ENCODE data around the gene ZKSCAN1. TPM values are rescaled to one million over a fixed set of nuclear protein-coding genes. Genes with fewer than 3 reads are reported as not detected.

The ZKSCAN1 gene
- total RNA-seq, 1 experiment from 2014 or later = 61.2 TPM

DNA sequence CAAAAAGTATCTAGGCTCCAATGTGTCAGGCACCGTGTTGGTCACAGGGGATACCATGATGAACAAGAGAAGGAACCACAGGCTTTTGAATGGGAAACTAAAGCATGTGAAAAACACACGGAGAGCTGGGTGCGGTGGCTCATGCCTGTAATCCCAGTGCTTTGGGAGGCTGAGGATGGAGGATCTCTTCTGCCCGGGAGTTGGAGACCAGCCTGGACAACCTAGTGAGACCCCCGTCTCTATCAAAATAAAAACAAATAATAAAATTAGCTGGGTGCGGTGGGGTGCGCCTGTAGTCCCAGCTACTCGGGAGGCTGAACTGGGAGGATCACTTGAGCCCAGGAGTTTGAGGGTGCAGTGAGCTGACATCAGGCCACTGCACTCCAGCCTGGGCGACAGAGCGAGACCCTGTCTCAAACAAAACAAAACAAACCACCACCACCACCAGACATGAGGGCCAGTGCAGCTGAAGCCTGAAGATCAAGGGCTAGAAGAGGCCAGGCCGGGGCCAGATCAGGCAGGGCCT lies 72.8 kb downstream of the ZKSCAN1 start (continued):
- TF ChIP-seq, protein P1, sequence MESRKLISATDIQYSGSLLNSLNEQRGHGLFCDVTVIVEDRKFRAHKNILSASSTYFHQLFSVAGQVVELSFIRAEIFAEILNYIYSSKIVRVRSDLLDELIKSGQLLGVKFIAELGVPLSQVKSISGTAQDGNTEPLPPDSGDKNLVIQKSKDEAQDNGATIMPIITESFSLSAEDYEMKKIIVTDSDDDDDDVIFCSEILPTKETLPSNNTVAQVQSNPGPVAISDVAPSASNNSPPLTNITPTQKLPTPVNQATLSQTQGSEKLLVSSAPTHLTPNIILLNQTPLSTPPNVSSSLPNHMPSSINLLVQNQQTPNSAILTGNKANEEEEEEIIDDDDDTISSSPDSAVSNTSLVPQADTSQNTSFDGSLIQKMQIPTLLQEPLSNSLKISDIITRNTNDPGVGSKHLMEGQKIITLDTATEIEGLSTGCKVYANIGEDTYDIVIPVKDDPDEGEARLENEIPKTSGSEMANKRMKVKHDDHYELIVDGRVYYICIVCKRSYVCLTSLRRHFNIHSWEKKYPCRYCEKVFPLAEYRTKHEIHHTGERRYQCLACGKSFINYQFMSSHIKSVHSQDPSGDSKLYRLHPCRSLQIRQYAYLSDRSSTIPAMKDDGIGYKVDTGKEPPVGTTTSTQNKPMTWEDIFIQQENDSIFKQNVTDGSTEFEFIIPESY (IDR thresholded peaks at IDR 0.05; ENCODE audit: extremely low read depth, insufficient replicate concordance, low read length) = no peak
- TF ChIP-seq, protein P2, sequence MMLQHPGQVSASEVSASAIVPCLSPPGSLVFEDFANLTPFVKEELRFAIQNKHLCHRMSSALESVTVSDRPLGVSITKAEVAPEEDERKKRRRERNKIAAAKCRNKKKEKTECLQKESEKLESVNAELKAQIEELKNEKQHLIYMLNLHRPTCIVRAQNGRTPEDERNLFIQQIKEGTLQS (IDR thresholded peaks at IDR 0.05) = no peak
- TF ChIP-seq POLR2AphosphoS5 (IDR thresholded peaks at IDR 0.05; ENCODE audit: low read depth, low read length) (no peak), ELF1 (IDR thresholded peaks at IDR 0.05; ENCODE audit: borderline replicate concordance, low read depth) (no peak), TCF7L2 (IDR thresholded peaks at IDR 0.05; ENCODE audit: borderline replicate concordance, extremely low read depth, insufficient read depth, insufficient read length) (no peak), ZFX (IDR thresholded peaks at IDR 0.05) (no peak), POLR2A (IDR thresholded peaks at IDR 0.05; ENCODE audit: borderline replicate concordance, extremely low read depth, insufficient read depth, insufficient read length) (no peak)
- TF ChIP-seq, protein P3, sequence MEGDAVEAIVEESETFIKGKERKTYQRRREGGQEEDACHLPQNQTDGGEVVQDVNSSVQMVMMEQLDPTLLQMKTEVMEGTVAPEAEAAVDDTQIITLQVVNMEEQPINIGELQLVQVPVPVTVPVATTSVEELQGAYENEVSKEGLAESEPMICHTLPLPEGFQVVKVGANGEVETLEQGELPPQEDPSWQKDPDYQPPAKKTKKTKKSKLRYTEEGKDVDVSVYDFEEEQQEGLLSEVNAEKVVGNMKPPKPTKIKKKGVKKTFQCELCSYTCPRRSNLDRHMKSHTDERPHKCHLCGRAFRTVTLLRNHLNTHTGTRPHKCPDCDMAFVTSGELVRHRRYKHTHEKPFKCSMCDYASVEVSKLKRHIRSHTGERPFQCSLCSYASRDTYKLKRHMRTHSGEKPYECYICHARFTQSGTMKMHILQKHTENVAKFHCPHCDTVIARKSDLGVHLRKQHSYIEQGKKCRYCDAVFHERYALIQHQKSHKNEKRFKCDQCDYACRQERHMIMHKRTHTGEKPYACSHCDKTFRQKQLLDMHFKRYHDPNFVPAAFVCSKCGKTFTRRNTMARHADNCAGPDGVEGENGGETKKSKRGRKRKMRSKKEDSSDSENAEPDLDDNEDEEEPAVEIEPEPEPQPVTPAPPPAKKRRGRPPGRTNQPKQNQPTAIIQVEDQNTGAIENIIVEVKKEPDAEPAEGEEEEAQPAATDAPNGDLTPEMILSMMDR (IDR thresholded peaks at IDR 0.05 in 2 of 3, conservative IDR thresholded peaks at IDR 0.05 in 1 of 3; ENCODE audit: borderline replicate concordance in 1 of 3, insufficient read depth in 1 of 3, low read depth in 2 of 3, low read length in 2 of 3) = no peak
